ENCODE data around the gene PTGR2. TPM values are rescaled to one million over a fixed set of nuclear protein-coding genes. Genes with fewer than 3 reads are reported as not detected.

Gene PTGR2
- total RNA-seq, 1 experiment from 2014 or later = 6.7 TPM

GRCh38 chr14:73833034-73833433 lies 18.6 kb upstream of the PTGR2 start:
- H2AK5ac ChIP-seq (ENCODE audit: insufficient read length, low read length) = no peak overlapping the region
- H3K4me2 ChIP-seq (ENCODE audit: insufficient read depth, insufficient read length, low read length) = no peak overlapping the region
- no peak overlapping the region for H3K23ac ChIP-seq (ENCODE audit: insufficient read length, low read depth, low read length)
- Mint-ChIP-seq H3K27me3 (ENCODE audit: low read depth) (no peaks in the 10 kb centered on the region; the same call in 1 of the 2 replicates), H3K27ac (peak overlapping the region in 1 of 3 experiments; percentile 61; a peak in 3 of 7 replicates), H3K4me1 (peaks cover 24 to 30% of the 10 kb centered on the region in 2 experiments), H3K9me3 (no peaks in the 10 kb centered on the region), H3K4me3 (no peak overlapping the region), H3K36me3 (ENCODE audit: insufficient read depth in 1 of 3, low read depth in 3 of 3) (no peaks in the 10 kb centered on the region)
- H3K79me1 ChIP-seq (ENCODE audit: insufficient read depth, low read depth, low read length, poor library complexity, severe bottlenecking) = no peaks in the 10 kb centered on the region
- no peaks in the 10 kb centered on the region for H4K20me1 ChIP-seq (ENCODE audit: control insufficient read depth, insufficient read depth, insufficient read length)
- no peak overlapping the region for H2BK120ac ChIP-seq (ENCODE audit: low read depth, low read length, poor library complexity, severe bottlenecking)
- no peak overlapping the region for H2BK15ac ChIP-seq (ENCODE audit: low read depth, low read length)
- H4K91ac ChIP-seq (ENCODE audit: insufficient read length, low read depth, low read length) = no peak overlapping the region
- WGBS (ENCODE audit: extremely low coverage, insufficient read length, low lambda C conversion rate) = no CpG with 5 or more reads among the region's 1 CpG
- H3K18ac ChIP-seq (ENCODE audit: insufficient read length, low read depth, low read length) = no peak overlapping the region
- no peak overlapping the region for H3T11ph ChIP-seq (ENCODE audit: low read length)
- no peak overlapping the region for H3K27ac ChIP-seq (ENCODE audit: insufficient read length, low read depth, low read length)
- H3K9ac ChIP-seq (ENCODE audit: extremely low read depth, insufficient read length, low read length) = no peak overlapping the region
- no peak for TF ChIP-seq CTCF (conservative IDR thresholded peaks at IDR 0.05)
- no peak for DNase-seq
- H2BK20ac ChIP-seq (ENCODE audit: low read depth, low read length, poor library complexity, severe bottlenecking) = no peak overlapping the region
- H4K8ac ChIP-seq (replicated peaks; ENCODE audit: insufficient read length, low read depth, low read length) = no peak overlapping the region
- no peak overlapping the region for H3K56ac ChIP-seq (ENCODE audit: insufficient read length, low read depth, low read length)
- no peaks in the 10 kb centered on the region for H3K9me3 ChIP-seq (ENCODE audit: control insufficient read depth, low read depth, low read length)
- no peak overlapping the region for H4K5ac ChIP-seq (ENCODE audit: insufficient read length, low read depth, low read length)
- no peaks in the 10 kb centered on the region for H3K79me2 ChIP-seq (ENCODE audit: insufficient read depth, low read length)
- no peak overlapping the region for H2BK5ac ChIP-seq (ENCODE audit: insufficient read length, low read length)
- H3K27me3 ChIP-seq (ENCODE audit: insufficient read depth, low read length) = no peaks in the 10 kb centered on the region
- peaks cover 7% of the 10 kb centered on the region; the same call in 1 of the 2 replicates for H3K4me1 ChIP-seq (ENCODE audit: insufficient read depth, low read length)
- no peaks in the 10 kb centered on the region for H3K23me2 ChIP-seq (ENCODE audit: insufficient read length, low read depth, low read length, poor library complexity, severe bottlenecking)
- H2BK12ac ChIP-seq (ENCODE audit: insufficient read length, low read depth, low read length) = no peak overlapping the region
- no peak overlapping the region for H2AFZ ChIP-seq (ENCODE audit: low read length)
- H3K4ac ChIP-seq (ENCODE audit: low read depth, low read length) = no peak overlapping the region
- no peak overlapping the region for H3K14ac ChIP-seq (ENCODE audit: insufficient read depth, low read length)
